Inferior parietal cortex (tissue), 1 donor: ENCODE data around the gene MORN5.

ENCODE experiments used
- DNase-seq: peaks from one replicate; pipeline ENCODE4 v3.0.0-alpha.2; 2016; ENCODE audit errors: extremely low spot score

MORN5 gene

DNA sequence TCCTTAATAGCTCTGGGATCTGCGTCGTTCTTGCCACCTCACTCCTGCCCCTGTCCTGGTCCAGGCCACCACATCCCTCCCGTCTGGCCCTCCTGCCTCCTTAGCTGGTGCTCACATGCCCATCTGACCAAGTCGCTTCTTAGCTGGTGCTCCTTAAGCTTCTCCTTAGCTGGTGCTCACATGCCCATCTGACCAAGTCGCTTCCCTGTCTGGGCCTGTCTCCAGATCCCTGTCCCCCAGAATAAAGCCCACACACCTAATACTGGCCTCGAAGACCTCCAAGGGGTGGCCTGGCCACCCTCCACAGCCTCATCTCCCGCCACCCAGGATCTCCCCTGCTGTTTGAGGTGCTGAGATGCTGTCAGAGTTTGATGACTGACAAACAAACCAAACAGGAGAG is 35.2 kb upstream of the MORN5 start:
- no peak for DNase-seq

GRCh38 chr9:122125158-122125508 is 34.6 kb upstream of the MORN5 start:
- DNase-seq, result peak; percentile 92

DNA sequence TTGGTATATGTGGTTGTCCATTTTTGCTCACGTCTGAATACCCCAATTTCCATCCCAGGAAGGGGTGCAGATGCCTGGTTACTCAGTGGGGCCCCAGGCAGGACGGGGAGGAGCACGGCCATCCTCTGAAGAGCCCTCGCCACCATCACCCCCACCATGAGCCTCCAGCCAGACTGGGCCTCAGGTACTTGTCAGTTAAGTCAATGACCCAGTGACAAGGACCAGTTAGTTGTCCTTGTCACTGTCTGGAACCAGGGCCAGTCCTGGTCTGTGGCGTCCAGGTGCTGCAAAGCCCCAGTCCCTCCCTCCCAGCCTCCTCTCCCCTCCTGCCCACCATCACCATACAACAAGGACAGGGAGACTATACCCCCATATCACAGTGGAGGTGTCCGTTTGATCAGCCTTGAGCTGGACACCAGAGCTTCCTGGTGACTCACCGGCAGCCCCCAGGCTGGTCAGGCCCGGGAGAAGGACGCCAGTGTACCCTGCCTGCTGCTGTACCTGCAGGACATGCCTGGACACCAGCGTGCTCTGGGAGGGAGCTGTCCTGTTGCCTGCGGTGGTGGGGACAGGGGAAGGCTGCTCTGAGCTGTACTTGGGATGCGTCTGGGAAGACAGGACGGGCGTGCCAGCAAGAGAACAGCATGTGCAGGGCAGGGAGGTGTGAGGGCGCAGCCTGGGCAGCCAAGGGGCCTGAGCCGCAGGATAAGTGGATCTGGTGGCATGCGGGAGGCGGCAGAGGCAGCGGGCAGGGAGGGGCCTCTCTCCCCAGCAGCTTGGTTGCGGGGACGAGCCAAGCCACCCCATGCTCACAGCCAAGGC is 34.0 kb upstream of the MORN5 start:
- DNase-seq, result no peak

DNA sequence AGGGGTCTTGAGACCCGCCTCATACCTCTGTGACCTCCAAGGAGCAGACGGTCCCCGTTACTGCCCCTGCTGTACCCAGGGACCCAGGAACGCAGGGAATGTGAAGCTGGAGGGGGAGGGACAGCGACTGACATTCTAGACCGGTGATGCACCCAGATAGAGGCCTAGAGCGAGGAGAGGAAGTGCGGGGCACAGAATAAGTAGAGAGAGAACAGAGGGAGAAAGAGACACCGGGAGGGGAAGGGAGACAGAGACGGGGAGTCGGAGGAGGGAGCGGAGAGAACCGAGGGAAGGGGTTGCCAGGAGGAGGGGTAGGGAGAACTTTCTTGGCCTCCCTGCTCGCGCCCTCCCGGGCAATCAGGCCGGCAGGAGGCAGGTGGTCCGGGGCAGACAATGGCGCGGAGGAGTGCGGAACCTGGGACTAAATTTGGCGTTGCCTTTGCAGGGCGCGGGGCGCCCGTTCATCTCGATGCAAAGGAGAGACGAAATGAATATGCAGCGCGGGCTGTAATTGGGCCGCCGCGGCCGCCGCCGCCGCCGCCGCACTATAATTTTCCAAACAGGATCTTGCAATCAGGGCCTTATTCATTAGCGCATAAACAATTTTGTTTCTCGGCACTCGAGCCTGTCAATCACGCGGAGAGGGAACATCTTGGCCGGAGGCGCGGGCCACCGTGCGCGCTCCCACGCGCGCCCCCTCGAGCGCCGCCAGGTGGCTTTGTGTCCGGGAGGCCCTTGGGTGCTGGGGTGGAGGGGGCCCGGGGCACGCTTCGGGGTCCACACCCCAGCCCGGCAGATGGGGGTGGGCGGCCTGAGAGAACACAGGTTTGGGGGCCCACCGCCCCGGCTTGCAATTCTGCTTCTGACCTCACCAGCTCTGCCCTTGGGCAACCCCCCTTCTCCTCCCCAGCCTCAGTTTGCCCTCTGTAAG is 33.1 kb upstream of the MORN5 start:
- DNase-seq, result no peak

GRCh38 chr9:122127396-122127798 is 32.3 kb upstream of the MORN5 start:
- no peak for DNase-seq

GRCh38 chr9:122128007-122128968 is 31.4 kb upstream of the MORN5 start:
- no peak for DNase-seq

- DNase-seq, result no peak
These were observed 30.8 kb upstream of the MORN5 start for GRCh38 chr9:122128969-122129343.

GRCh38 chr9:122129969-122130368 is 29.7 kb upstream of the MORN5 start:
- no peak for DNase-seq

DNA sequence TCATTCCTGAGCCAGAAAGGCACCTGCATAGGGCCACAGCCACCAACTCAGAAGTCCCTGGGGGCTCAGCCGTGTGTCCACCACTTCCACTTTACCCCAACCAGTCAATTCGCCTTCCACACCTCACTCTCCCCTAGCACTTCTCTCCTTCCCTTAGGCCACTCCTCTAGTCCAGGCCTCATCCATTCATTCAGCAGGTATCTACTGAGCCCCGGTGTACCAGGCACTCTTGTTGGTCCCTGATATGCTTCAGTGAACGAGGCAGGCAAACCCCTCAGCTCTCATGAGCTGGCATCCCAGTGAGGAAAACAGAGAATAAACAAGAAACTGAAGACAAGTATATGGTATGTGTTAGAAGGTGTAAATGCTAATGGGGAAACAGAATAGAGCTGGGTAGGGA is 28.9 kb upstream of the MORN5 start:
- no peak for DNase-seq

DNA sequence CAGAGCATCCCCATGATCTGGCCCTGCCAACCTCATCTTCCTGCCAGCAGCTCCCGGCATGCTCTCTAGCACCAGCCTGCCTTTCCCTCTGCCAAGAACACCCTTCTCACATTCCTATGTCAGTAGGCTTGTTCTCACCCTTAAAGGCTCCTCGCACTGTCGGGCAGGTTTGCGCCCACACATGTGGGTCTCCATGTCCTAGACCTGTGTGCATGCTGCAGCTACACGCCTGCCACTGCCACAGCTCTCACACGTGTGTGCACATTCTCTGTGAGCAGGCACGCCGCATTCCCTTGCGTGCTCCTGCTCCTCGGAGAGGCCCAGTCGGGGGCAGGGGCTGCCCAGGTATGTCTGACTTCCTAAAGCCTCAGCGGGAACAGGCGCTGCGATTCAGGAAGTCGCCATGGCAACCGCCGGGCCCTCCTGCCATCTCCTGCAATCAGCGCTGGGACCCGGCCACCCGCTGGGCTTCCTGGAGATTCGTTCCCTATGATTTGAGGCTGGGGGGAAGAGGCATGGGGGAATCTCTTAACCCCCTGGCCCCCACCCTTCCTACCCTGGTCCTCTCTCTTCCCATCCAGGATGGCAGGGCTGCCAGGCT is 28.2 kb upstream of the MORN5 start:
- no peak for DNase-seq

GRCh38 chr9:122132539-122132938 is 27.2 kb upstream of the MORN5 start:
- DNase-seq, result no peak

- DNase-seq, result no peak
These were observed 26.3 kb upstream of the MORN5 start for GRCh38 chr9:122133263-122133983.

DNA sequence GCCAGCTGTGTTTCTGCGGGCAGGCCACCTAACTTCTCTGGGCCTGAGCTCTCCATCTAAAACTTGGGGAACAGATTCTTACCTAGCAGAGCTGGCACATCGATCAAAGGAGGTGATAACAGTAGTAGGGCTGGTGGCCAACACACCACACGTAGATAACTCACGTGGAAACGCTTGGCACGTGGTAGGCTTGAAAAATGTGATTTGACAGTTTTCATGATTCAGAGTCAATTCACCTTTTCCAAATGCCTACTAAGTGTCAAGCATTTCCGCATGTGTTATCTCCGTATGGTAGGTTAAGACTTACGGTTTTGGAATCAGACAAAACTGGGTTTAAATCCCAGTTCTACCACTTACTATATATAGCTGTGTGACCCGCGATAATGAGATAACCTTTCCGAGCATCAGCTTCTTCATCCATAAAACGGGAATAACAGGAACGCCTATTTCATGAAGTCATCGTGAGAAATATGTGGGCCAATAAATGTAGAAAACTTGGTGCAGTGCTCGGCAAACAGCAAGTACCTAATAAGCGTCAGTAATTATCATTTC is 25.6 kb upstream of the MORN5 start:
- no peak for DNase-seq

DNA sequence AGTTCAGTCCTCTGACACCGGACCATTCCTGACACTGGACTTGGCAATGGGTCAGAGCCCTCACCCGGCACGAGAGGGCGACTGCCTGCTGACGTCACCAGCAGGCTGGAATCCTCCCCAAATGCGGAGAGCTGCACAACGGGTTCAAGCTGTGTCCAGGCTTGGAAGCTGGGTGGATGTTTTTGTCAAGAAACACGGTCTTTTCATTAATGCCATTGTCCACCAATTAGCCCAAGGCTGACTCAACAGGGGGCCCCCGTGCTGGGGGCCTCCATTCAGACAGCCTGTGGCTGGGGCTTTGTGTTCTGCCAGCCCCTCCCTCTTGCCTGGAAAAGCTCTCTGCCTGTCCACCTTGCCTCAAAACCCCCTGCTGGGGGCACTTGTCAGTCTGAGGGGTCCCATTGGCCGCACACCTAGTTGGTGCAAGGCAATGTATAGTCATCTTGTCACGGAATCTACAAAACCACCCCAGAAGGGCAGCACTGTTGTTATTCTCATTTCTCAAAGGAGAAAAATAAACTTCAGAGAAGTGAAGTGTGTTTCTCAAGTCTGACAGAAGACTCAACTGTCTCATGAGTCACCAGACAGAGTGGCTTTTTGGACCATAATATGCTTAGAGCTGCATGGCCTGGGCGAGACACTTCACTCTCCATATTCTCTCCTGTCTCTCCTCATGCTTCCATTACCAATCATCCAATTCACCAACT is 24.7 kb upstream of the MORN5 start:
- no peak for DNase-seq

DNA sequence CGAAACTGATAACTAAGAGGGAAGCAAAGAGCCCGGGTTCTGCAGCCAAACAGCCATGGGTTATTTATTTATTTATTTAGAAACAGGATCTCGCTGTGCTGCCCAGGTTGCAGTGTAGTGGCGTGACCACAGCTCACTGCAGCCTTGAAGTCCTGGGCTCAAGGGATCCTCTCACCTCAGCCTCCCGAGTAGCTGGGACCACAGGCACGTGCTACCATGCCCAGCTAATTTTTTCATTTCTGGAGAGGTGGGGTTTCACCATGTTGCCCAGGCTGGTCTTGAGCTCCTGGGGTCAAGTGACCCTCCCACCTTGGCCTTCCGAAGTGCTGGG is 24.2 kb upstream of the MORN5 start:
- DNase-seq, result no peak

DNA sequence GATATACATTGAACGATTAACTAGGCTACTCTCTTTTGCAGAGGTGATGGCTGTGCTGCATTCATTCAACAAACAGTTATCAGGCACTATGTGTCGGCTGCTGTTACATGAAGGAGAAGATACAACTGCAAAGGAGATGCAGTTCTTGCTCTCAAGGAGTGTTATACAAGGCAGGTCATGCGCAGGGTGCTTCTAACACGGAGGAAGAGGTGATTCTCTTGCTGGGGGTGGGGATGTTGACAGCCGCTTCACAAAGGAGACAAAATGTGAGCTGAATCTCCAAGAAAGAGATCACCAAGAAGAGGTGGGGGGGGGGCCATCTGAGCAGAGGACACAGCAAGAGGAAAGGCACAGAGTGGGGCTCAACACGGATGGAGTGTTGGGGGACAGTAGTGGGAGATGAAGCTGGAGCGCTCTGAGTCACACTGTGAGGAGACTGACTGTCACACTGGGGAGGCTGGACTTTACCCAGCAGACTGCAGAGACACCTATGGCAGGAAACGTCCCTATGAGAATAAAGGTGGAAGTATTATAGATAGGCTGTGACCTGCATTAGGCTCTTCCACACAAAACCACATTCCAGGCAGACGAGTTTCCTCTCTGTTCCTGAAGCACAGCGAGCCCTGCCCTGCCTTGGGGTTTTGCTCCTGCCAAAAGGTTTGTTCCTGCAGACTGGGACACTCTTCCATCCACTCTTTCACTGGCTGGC is 21.0 kb upstream of the MORN5 start:
- DNase-seq, result no peak

DNA sequence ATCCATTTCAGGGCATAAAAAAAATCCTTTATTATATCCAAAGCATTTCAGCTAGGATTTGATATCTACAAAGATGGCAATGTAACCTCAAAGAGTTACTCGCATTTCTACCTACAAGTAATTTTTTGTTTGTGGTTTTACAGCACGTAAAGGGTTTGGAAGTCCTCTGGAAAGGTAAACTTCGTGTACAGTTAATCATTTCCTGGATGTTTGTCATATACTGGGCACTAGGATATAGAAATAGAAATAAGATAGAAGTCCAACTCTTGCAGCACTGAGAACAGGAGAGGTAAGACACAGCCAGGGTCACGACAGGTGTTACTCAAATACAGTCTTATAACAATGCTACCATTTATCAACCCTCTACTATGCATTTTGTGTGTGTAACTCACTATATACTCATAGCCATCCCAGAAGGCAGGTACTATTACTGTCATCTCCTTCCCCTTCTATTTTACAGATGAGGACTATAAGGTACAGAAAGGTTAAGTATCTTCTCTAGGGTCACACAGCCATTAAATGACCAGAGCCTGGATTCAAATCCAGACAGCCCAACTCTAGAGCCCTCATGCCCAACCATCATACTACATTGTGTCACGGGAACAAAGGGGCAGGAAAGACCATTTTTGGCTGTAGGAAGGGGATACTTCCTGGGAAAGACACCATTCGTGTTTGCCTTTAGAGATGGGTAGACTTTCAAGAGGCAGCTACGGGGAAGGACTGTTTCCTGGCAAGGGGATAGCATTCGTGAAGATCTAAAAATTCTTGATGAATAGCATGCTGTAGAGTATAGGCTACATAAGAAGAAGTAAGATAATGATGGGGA is 19.1 kb upstream of the MORN5 start:
- DNase-seq, result no peak

- no peak for DNase-seq
These were observed 18.0 kb upstream of the MORN5 start for GRCh38 chr9:122141671-122142070.
